H9 (cell line): Measurements from ENCODE around the gene EHHADH. TPM values are rescaled to one million over a fixed set of nuclear protein-coding genes. Genes with fewer than 3 reads are reported as not detected.

ENCODE experiments used
- DNase-seq: peaks from one replicate; pipeline ENCODE4 v3.0.0-alpha.2; 2017
- H2AFZ ChIP-seq: one replicate; pipeline ENCODE4 v1.6.1; 2013; ENCODE audit warnings: mild to moderate bottlenecking, low read length, control low read depth, moderate library complexity
- H2AK5ac ChIP-seq: 2 replicates; pipeline ENCODE4 v1.6.1; 2013; ENCODE audit warnings: low read length, control low read depth, mixed read lengths; ENCODE audit not compliant: insufficient read length
- H2BK120ac ChIP-seq: one replicate; pipeline ENCODE4 v1.6.1; 2013; ENCODE audit warnings: low read depth, mild to moderate bottlenecking, low read length, control low read depth, inconsistent platforms; ENCODE audit not compliant: poor library complexity, severe bottlenecking
- H2BK12ac ChIP-seq: 2 replicates; pipeline ENCODE4 v1.6.1; 2013; ENCODE audit warnings: low read length, control low read depth, mixed read lengths, low read depth; ENCODE audit not compliant: insufficient read length
- H2BK15ac ChIP-seq: 2 replicates; pipeline ENCODE4 v1.6.1; 2013; ENCODE audit warnings: low read depth, low read length, control low read depth
- H2BK20ac ChIP-seq: one replicate; pipeline ENCODE4 v1.6.1; 2013; ENCODE audit warnings: low read depth, mild to moderate bottlenecking, low read length, control low read depth, inconsistent platforms; ENCODE audit not compliant: poor library complexity, severe bottlenecking
- H2BK5ac ChIP-seq: 2 replicates; pipeline ENCODE4 v1.6.1; 2013; ENCODE audit warnings: low read length, control low read depth, mixed read lengths; ENCODE audit not compliant: insufficient read length
- H3K14ac ChIP-seq: 2 replicates; pipeline ENCODE4 v1.6.1; 2013; ENCODE audit warnings: low read length, control low read depth; ENCODE audit not compliant: insufficient read depth
- H3K18ac ChIP-seq: 2 replicates; pipeline ENCODE4 v1.6.1; 2013; ENCODE audit warnings: low read depth, mild to moderate bottlenecking, mixed read lengths, low read length, control low read depth; ENCODE audit not compliant: insufficient read length
- H3K23ac ChIP-seq: 2 replicates; pipeline ENCODE4 v1.6.1; 2013; ENCODE audit warnings: low read length, control low read depth, mixed read lengths, low read depth; ENCODE audit not compliant: insufficient read length
- H3K23me2 ChIP-seq: 2 replicates; pipeline ENCODE4 v1.6.1; 2013; ENCODE audit warnings: low read depth, mild to moderate bottlenecking, mixed read lengths, low read length, control low read depth; ENCODE audit not compliant: insufficient read length, poor library complexity, severe bottlenecking
- H3K27ac ChIP-seq: 2 replicates; pipeline ENCODE4 v1.5.1; 2013; ENCODE audit warnings: low read length, control low read depth, mixed read lengths, low read depth; ENCODE audit not compliant: insufficient read length
- H3K27me3 ChIP-seq: 2 replicates; pipeline ENCODE4 v1.6.1; 2013; ENCODE audit warnings: low read length, control low read depth, inconsistent platforms; ENCODE audit not compliant: insufficient read depth
- H3K4ac ChIP-seq: 2 replicates; pipeline ENCODE4 v1.6.1; 2013; ENCODE audit warnings: low read depth, mild to moderate bottlenecking, control low read depth, inconsistent platforms, low read length, moderate library complexity
- H3K4me1 ChIP-seq: 2 replicates; pipeline ENCODE4 v1.6.1; 2013; ENCODE audit warnings: low read length, control low read depth, inconsistent platforms; ENCODE audit not compliant: insufficient read depth
- H3K4me2 ChIP-seq: 2 replicates; pipeline ENCODE4 v1.6.1; 2013; ENCODE audit warnings: low read length, control low read depth, mixed read lengths; ENCODE audit not compliant: insufficient read length, insufficient read depth
- H3K56ac ChIP-seq: 2 replicates; pipeline ENCODE4 v1.6.1; 2013; ENCODE audit warnings: low read depth, mild to moderate bottlenecking, mixed read lengths, low read length, control low read depth; ENCODE audit not compliant: insufficient read length
- H3K79me1 ChIP-seq: 2 replicates; pipeline ENCODE4 v1.6.1; 2013; ENCODE audit warnings: low read depth, mild to moderate bottlenecking, moderate library complexity, low read length, control low read depth, inconsistent platforms; ENCODE audit not compliant: insufficient read depth, poor library complexity, severe bottlenecking
- H3K79me2 ChIP-seq: 2 replicates; pipeline ENCODE4 v1.6.1; 2013; ENCODE audit warnings: low read length, control low read depth, inconsistent platforms; ENCODE audit not compliant: insufficient read depth
- H3K9ac ChIP-seq: 2 replicates; pipeline ENCODE4 v1.6.1; 2013; ENCODE audit warnings: low read length, control low read depth, mixed read lengths; ENCODE audit not compliant: insufficient read length; ENCODE audit errors: extremely low read depth
- H3K9me3 ChIP-seq: one replicate; pipeline ENCODE4 v1.6.1; 2013; ENCODE audit warnings: low read depth, low read length, inconsistent platforms; ENCODE audit not compliant: control insufficient read depth
- H3T11ph ChIP-seq: one replicate; pipeline ENCODE4 v1.6.1; 2013; ENCODE audit warnings: mild to moderate bottlenecking, low read length, control low read depth, inconsistent platforms
- H4K20me1 ChIP-seq: one replicate; pipeline ENCODE4 v1.6.1; 2013; ENCODE audit not compliant: control insufficient read depth, insufficient read length, insufficient read depth
- H4K5ac ChIP-seq: 2 replicates; pipeline ENCODE4 v1.6.1; 2013; ENCODE audit warnings: low read depth, mild to moderate bottlenecking, mixed read lengths, low read length, control low read depth; ENCODE audit not compliant: insufficient read length
- H4K8ac ChIP-seq: replicated peaks from 2 replicates; pipeline ENCODE4 v1.6.1; 2013; ENCODE audit warnings: low read length, control low read depth, mixed read lengths, low read depth; ENCODE audit not compliant: insufficient read length
- H4K91ac ChIP-seq: 2 replicates; pipeline ENCODE4 v1.6.1; 2013; ENCODE audit warnings: low read depth, mild to moderate bottlenecking, moderate library complexity, mixed read lengths, low read length, control low read depth; ENCODE audit not compliant: insufficient read length
- H3K27ac Mint-ChIP-seq, 3 experiments: 2 replicates in 2 of 3; 3 replicates in 1 of 3; pipeline ENCODE4 v1.8.0; 2020 to 2021; ENCODE audit warnings: mixed read lengths in 3 of 3, mild to moderate bottlenecking in 1 of 3, moderate library complexity in 1 of 3
- H3K27me3 Mint-ChIP-seq: 2 replicates; pipeline ENCODE4 v1.8.0; 2021; ENCODE audit warnings: low read depth, mild to moderate bottlenecking, moderate library complexity, mixed read lengths
- H3K36me3 Mint-ChIP-seq, 3 experiments: 2 replicates in 2 of 3; 3 replicates in 1 of 3; pipeline ENCODE4 v1.8.0; 2020 to 2021; ENCODE audit warnings: low read depth in 3 of 3, mixed read lengths in 3 of 3; ENCODE audit not compliant: insufficient read depth in 1 of 3
- H3K4me1 Mint-ChIP-seq, 2 experiments: 2 replicates each; pipeline ENCODE4 v1.8.0; 2020; ENCODE audit warnings: mixed read lengths in 2 of 2
- H3K4me3 Mint-ChIP-seq, 2 experiments: 2 replicates in 1 of 2; 3 replicates in 1 of 2; pipeline ENCODE4 v1.8.0; 2020 to 2021; ENCODE audit warnings: mild to moderate bottlenecking in 2 of 2, mixed read lengths in 2 of 2, moderate library complexity in 1 of 2
- H3K9me3 Mint-ChIP-seq, 2 experiments: 2 replicates in 1 of 2; 3 replicates in 1 of 2; pipeline ENCODE4 v1.8.0; 2020; ENCODE audit warnings: mild to moderate bottlenecking in 2 of 2, mixed read lengths in 2 of 2, moderate library complexity in 1 of 2
- WGBS: extraction: QIAGEN DNeasy Blood & Tissue Kit; methylation state at CpG from one replicate; pipeline ENCODE4 v1.1.7; 2013; ENCODE audit warnings: missing lambda C conversion rate, low lambda C conversion rate, mixed read lengths; ENCODE audit not compliant: insufficient read length; ENCODE audit errors: extremely low coverage; 5-methylcytosine and 5-hydroxymethylcytosine counted together
- total RNA-seq: library from RNA; stranded (reverse); gene quantifications from 2 replicates; pipeline ENCODE4 v1.2.1, GENCODE V29; 2021
- TF ChIP-seq, protein P1 (sequence below): fragments of 200-600 bp; sonication (generic); conservative IDR thresholded peaks from 3 replicates; pipeline ENCODE4 v1.8.0; 2021; ENCODE audit warnings: antibody characterized with exemption, mild to moderate bottlenecking

EHHADH gene
- total RNA-seq, 1 experiment from 2014 or later = 2.1 TPM

DNA sequence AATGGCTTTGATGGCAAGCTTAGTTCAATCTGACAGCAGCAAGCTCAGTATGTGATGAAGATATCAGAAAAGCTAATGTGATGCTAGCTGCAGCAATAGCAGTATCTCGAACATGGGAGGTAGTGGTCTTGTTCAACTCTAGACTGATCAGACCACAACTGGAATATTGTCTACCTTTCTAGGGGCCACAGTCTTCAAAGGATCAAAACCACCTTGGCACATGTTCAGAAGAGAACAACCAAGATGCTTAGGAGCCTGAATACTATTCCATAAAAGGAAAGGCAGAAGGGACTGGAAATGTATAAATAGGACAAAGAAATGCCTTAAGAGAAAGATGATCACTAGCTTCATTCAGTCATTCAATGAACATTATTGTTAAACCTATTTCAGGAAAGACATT is 103.3 kb downstream of the EHHADH start:
- H3K4me1 Mint-ChIP-seq = peaks cover 8 to 11% of the 10 kb centered on the region in 2 experiments
- no peaks in the 10 kb centered on the region for H3K36me3 Mint-ChIP-seq
- WGBS = no CpG with 5 or more reads among the region's 1 CpG
- H3K79me1 ChIP-seq = no peaks in the 10 kb centered on the region
- DNase-seq = no peak
- no peak overlapping the region for H2AFZ ChIP-seq
- peaks cover 33% of the 10 kb centered on the region for H3K27me3 Mint-ChIP-seq
- H2BK20ac ChIP-seq = no peak overlapping the region
- no peak overlapping the region for H3K14ac ChIP-seq
- no peak overlapping the region for H3K4me3 Mint-ChIP-seq
- H3T11ph ChIP-seq = no peak overlapping the region
- no peak overlapping the region for H4K5ac ChIP-seq
- no peaks in the 10 kb centered on the region for H3K79me2 ChIP-seq
- no peak overlapping the region for H2BK15ac ChIP-seq
- no peak overlapping the region for H2BK5ac ChIP-seq
- H3K27ac Mint-ChIP-seq = no peak overlapping the region
- no peak overlapping the region for H3K4me2 ChIP-seq
- H2BK120ac ChIP-seq = no peak overlapping the region
- H3K27ac ChIP-seq = no peak overlapping the region
- no peak overlapping the region for H3K4ac ChIP-seq
- no peak overlapping the region for H2AK5ac ChIP-seq
- H3K23me2 ChIP-seq = peaks cover 13% of the 10 kb centered on the region
- H4K20me1 ChIP-seq = no peaks in the 10 kb centered on the region
- no peaks in the 10 kb centered on the region for H3K9me3 Mint-ChIP-seq
- no peak overlapping the region for H3K56ac ChIP-seq
- no peak overlapping the region for H4K8ac ChIP-seq
- no peak overlapping the region for H4K91ac ChIP-seq
- TF ChIP-seq, protein P1, sequence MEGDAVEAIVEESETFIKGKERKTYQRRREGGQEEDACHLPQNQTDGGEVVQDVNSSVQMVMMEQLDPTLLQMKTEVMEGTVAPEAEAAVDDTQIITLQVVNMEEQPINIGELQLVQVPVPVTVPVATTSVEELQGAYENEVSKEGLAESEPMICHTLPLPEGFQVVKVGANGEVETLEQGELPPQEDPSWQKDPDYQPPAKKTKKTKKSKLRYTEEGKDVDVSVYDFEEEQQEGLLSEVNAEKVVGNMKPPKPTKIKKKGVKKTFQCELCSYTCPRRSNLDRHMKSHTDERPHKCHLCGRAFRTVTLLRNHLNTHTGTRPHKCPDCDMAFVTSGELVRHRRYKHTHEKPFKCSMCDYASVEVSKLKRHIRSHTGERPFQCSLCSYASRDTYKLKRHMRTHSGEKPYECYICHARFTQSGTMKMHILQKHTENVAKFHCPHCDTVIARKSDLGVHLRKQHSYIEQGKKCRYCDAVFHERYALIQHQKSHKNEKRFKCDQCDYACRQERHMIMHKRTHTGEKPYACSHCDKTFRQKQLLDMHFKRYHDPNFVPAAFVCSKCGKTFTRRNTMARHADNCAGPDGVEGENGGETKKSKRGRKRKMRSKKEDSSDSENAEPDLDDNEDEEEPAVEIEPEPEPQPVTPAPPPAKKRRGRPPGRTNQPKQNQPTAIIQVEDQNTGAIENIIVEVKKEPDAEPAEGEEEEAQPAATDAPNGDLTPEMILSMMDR = no peak
- H3K9me3 ChIP-seq = no peaks in the 10 kb centered on the region
- peaks cover 4% of the 10 kb centered on the region; the same call in 1 of the 2 replicates for H3K4me1 ChIP-seq
- no peak overlapping the region for H3K23ac ChIP-seq
- no peak overlapping the region for H2BK12ac ChIP-seq
- no peak overlapping the region for H3K9ac ChIP-seq
- H3K18ac ChIP-seq = no peak overlapping the region
- peaks cover 7% of the 10 kb centered on the region; the same call in 1 of the 2 replicates for H3K27me3 ChIP-seq
